Measurements from ENCODE around the gene BCHE. TPM values are rescaled to one million over a fixed set of nuclear protein-coding genes. Genes with fewer than 3 reads are reported as not detected.

The BCHE gene
- total and polyA plus RNA-seq, 2 donors (not counting 3 experiments of a cell fraction or from before 2014, with no cell fraction given): 0.27 to 0.66 TPM

DNA sequence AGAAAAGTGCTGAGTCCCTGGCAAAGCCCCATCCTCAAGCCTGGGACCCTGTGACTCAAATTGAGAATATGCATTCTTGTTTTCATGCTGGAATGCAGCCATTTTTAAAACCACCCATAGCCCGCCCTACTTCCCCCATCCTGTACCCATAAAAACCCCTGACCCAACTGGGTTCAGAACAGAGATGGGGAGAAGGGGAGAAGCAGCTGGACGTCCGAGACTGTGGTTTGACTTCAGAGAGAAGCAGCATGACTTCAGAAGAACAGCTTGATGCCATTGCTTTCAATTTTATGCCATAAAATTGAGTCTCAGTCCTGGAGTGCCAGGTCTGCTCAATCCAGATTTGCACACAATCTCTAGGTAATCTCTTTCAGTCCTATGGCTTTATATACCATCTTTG lies 78.2 kb downstream of the BCHE start:
- Histone ChIP-seq H3K27me3 (ENCODE audit: control insufficient read depth in 2 of 2, insufficient read depth in 2 of 2, low read length in 2 of 2) (no peaks in the 10 kb centered on the region), H3K4me3 (replicated peaks in 1 of 3; ENCODE audit: insufficient read depth in 1 of 3, low read depth in 1 of 3, low read length in 3 of 3) (no peak overlapping the region), H3K9ac (replicated peaks; ENCODE audit: extremely low read depth, insufficient read depth, low read length) (no peak overlapping the region), H3K79me2 (ENCODE audit: control insufficient read depth, insufficient read depth, low read length) (no peaks in the 10 kb centered on the region), H3K9me3 (replicated peaks; ENCODE audit: control insufficient read depth, insufficient read depth, low read length) (no peaks in the 10 kb centered on the region), H3K36me3 (ENCODE audit: control insufficient read depth in 2 of 2, extremely low read depth in 1 of 2, insufficient read depth in 2 of 2, low read length in 2 of 2) (no peaks in the 10 kb centered on the region), H3K4me1 (ENCODE audit: control insufficient read depth, extremely low read depth, insufficient read depth, low read length) (peaks cover 3% of the 10 kb centered on the region), H3K9me1 (replicated peaks; ENCODE audit: control insufficient read depth, extremely low read depth, insufficient read depth, low read length) (no peaks in the 10 kb centered on the region), H3K27ac (ENCODE audit: insufficient read depth, low read depth, low read length) (no peak overlapping the region), H4K20me1 (replicated peaks; ENCODE audit: control insufficient read depth, extremely low read depth, insufficient read depth, low read length) (no peaks in the 10 kb centered on the region), H3K4me2 (ENCODE audit: insufficient read depth, low read length) (no peak overlapping the region), H2AFZ (ENCODE audit: low read depth, low read length) (no peak overlapping the region)
- dilution Hi-C loops (cut with MboI; ENCODE audit: extremely low pct_ligation_motif_present, low sequenced_read_pairs) (no loop called here), intact Hi-C loops (cut with micrococcal nuclease) (no loop called here)
- TF ChIP-seq MYC (IDR thresholded peaks at IDR 0.05; ENCODE audit: low read depth, low read length): no peak
- TF ChIP-seq POLR2A (IDR thresholded peaks at IDR 0.05; ENCODE audit: low read depth, low read length): no peak
- TF ChIP-seq, protein P1, sequence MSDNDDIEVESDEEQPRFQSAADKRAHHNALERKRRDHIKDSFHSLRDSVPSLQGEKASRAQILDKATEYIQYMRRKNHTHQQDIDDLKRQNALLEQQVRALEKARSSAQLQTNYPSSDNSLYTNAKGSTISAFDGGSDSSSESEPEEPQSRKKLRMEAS (IDR thresholded peaks at IDR 0.05; ENCODE audit: insufficient read depth, insufficient read length): no peak
- DNase-seq (ENCODE audit: low read depth, low spot score): no peak
- POLR2A ChIA-PET: no interaction called here
- no TSS peak for BruUV-seq (replicated peaks)
- FAIRE-seq: no peak
- CTCF ChIA-PET: no interaction called here

DNA sequence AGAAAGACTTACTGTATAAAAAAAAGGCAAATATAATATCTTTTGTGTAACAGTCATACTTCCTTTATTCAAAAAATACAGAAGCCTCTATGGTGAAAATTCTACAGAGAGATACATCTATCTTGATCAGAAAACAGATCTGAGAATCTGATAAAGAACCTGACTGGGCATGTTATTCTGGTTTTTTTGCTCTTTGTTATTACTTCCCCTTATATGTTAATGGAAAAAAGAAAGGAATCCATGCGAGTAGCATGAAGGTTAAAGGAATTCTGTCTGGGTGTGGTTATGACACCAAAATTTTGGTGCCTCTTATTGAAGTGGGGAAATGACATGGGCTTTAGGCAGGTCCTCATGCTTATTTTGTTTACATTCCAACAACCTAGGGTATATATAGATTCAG lies 81.7 kb downstream of the BCHE start:
- Histone ChIP-seq H3K4me3 (replicated peaks in 1 of 3; ENCODE audit: insufficient read depth in 1 of 3, low read depth in 1 of 3, low read length in 3 of 3) (no peak overlapping the region), H3K36me3 (ENCODE audit: control insufficient read depth in 2 of 2, extremely low read depth in 1 of 2, insufficient read depth in 2 of 2, low read length in 2 of 2) (no peaks in the 10 kb centered on the region), H3K27me3 (ENCODE audit: control insufficient read depth in 2 of 2, insufficient read depth in 2 of 2, low read length in 2 of 2) (no peaks in the 10 kb centered on the region), H4K20me1 (replicated peaks; ENCODE audit: control insufficient read depth, extremely low read depth, insufficient read depth, low read length) (no peaks in the 10 kb centered on the region), H3K27ac (ENCODE audit: insufficient read depth, low read depth, low read length) (no peak overlapping the region), H3K9ac (replicated peaks; ENCODE audit: extremely low read depth, insufficient read depth, low read length) (no peak overlapping the region), H3K9me3 (replicated peaks; ENCODE audit: control insufficient read depth, insufficient read depth, low read length) (no peaks in the 10 kb centered on the region), H3K4me2 (ENCODE audit: insufficient read depth, low read length) (no peak overlapping the region), H2AFZ (ENCODE audit: low read depth, low read length) (no peak overlapping the region), H3K79me2 (ENCODE audit: control insufficient read depth, insufficient read depth, low read length) (no peaks in the 10 kb centered on the region), H3K4me1 (ENCODE audit: control insufficient read depth, extremely low read depth, insufficient read depth, low read length) (peaks cover 3% of the 10 kb centered on the region), H3K9me1 (replicated peaks; ENCODE audit: control insufficient read depth, extremely low read depth, insufficient read depth, low read length) (no peaks in the 10 kb centered on the region)
- TF ChIP-seq POLR2AphosphoS5 (IDR thresholded peaks at IDR 0.05; ENCODE audit: insufficient read depth, low read depth, low read length) (no peak), POLR2A (IDR thresholded peaks at IDR 0.05; ENCODE audit: low read depth, low read length) (no peak), FOS (IDR thresholded peaks at IDR 0.05; ENCODE audit: borderline replicate concordance, insufficient read depth, low read length) (no peak), GATA2 (IDR thresholded peaks at IDR 0.05; ENCODE audit: insufficient read depth, insufficient read length, low read depth, low read length) (no peak), MYC (IDR thresholded peaks at IDR 0.05; ENCODE audit: low read depth, low read length) (no peak), JUN (IDR thresholded peaks at IDR 0.05; ENCODE audit: borderline replicate concordance, insufficient read depth, insufficient read length, low read depth) (no peak), EZH2 (IDR thresholded peaks at IDR 0.05; ENCODE audit: borderline replicate concordance, low read depth, low read length, severe bottlenecking) (no peak)
- TF ChIP-seq, protein P1 (IDR thresholded peaks at IDR 0.05; ENCODE audit: insufficient read depth, insufficient read length): no peak
- TF ChIP-seq, protein P2, sequence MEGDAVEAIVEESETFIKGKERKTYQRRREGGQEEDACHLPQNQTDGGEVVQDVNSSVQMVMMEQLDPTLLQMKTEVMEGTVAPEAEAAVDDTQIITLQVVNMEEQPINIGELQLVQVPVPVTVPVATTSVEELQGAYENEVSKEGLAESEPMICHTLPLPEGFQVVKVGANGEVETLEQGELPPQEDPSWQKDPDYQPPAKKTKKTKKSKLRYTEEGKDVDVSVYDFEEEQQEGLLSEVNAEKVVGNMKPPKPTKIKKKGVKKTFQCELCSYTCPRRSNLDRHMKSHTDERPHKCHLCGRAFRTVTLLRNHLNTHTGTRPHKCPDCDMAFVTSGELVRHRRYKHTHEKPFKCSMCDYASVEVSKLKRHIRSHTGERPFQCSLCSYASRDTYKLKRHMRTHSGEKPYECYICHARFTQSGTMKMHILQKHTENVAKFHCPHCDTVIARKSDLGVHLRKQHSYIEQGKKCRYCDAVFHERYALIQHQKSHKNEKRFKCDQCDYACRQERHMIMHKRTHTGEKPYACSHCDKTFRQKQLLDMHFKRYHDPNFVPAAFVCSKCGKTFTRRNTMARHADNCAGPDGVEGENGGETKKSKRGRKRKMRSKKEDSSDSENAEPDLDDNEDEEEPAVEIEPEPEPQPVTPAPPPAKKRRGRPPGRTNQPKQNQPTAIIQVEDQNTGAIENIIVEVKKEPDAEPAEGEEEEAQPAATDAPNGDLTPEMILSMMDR (IDR thresholded peaks at IDR 0.05; ENCODE audit: extremely low read depth in 1 of 2, insufficient read depth in 1 of 2, low read depth in 1 of 2, low read length in 2 of 2): no peak
- dilution Hi-C loops (cut with MboI; ENCODE audit: extremely low pct_ligation_motif_present, low sequenced_read_pairs) (no loop called here), intact Hi-C loops (cut with micrococcal nuclease) (loop anchor here (2.0 kb wide), 1 partner anchor 113 kb away; no protein-coding TSS in a partner anchor)
- no peak for DNase-seq (ENCODE audit: low read depth, low spot score)
- CTCF ChIA-PET: interaction anchor here (1.4 kb wide), 1 partner anchor 114 kb away, joined by 4 read pairs; no protein-coding TSS in a partner anchor
- POLR2A ChIA-PET: no interaction called here
- no TSS peak for BruUV-seq (replicated peaks)
- FAIRE-seq: no peak
